H9 (cell line): Measurements from ENCODE around the gene ZNF667. TPM values are rescaled to one million over a fixed set of nuclear protein-coding genes. Genes with fewer than 3 reads are reported as not detected.

ENCODE experiments used
- DNase-seq: peaks from one replicate; pipeline ENCODE4 v3.0.0-alpha.2; 2017
- H2AFZ ChIP-seq: one replicate; pipeline ENCODE4 v1.6.1; 2013; ENCODE audit warnings: mild to moderate bottlenecking, low read length, control low read depth, moderate library complexity
- H2AK5ac ChIP-seq: 2 replicates; pipeline ENCODE4 v1.6.1; 2013; ENCODE audit warnings: low read length, control low read depth, mixed read lengths; ENCODE audit not compliant: insufficient read length
- H2BK120ac ChIP-seq: one replicate; pipeline ENCODE4 v1.6.1; 2013; ENCODE audit warnings: low read depth, mild to moderate bottlenecking, low read length, control low read depth, inconsistent platforms; ENCODE audit not compliant: poor library complexity, severe bottlenecking
- H2BK12ac ChIP-seq: 2 replicates; pipeline ENCODE4 v1.6.1; 2013; ENCODE audit warnings: low read length, control low read depth, mixed read lengths, low read depth; ENCODE audit not compliant: insufficient read length
- H2BK15ac ChIP-seq: 2 replicates; pipeline ENCODE4 v1.6.1; 2013; ENCODE audit warnings: low read depth, low read length, control low read depth
- H2BK20ac ChIP-seq: one replicate; pipeline ENCODE4 v1.6.1; 2013; ENCODE audit warnings: low read depth, mild to moderate bottlenecking, low read length, control low read depth, inconsistent platforms; ENCODE audit not compliant: poor library complexity, severe bottlenecking
- H2BK5ac ChIP-seq: 2 replicates; pipeline ENCODE4 v1.6.1; 2013; ENCODE audit warnings: low read length, control low read depth, mixed read lengths; ENCODE audit not compliant: insufficient read length
- H3K14ac ChIP-seq: 2 replicates; pipeline ENCODE4 v1.6.1; 2013; ENCODE audit warnings: low read length, control low read depth; ENCODE audit not compliant: insufficient read depth
- H3K18ac ChIP-seq: 2 replicates; pipeline ENCODE4 v1.6.1; 2013; ENCODE audit warnings: low read depth, mild to moderate bottlenecking, mixed read lengths, low read length, control low read depth; ENCODE audit not compliant: insufficient read length
- H3K23ac ChIP-seq: 2 replicates; pipeline ENCODE4 v1.6.1; 2013; ENCODE audit warnings: low read length, control low read depth, mixed read lengths, low read depth; ENCODE audit not compliant: insufficient read length
- H3K23me2 ChIP-seq: 2 replicates; pipeline ENCODE4 v1.6.1; 2013; ENCODE audit warnings: low read depth, mild to moderate bottlenecking, mixed read lengths, low read length, control low read depth; ENCODE audit not compliant: insufficient read length, poor library complexity, severe bottlenecking
- H3K27ac ChIP-seq: 2 replicates; pipeline ENCODE4 v1.5.1; 2013; ENCODE audit warnings: low read length, control low read depth, mixed read lengths, low read depth; ENCODE audit not compliant: insufficient read length
- H3K27me3 ChIP-seq: 2 replicates; pipeline ENCODE4 v1.6.1; 2013; ENCODE audit warnings: low read length, control low read depth, inconsistent platforms; ENCODE audit not compliant: insufficient read depth
- H3K4ac ChIP-seq: 2 replicates; pipeline ENCODE4 v1.6.1; 2013; ENCODE audit warnings: low read depth, mild to moderate bottlenecking, control low read depth, inconsistent platforms, low read length, moderate library complexity
- H3K4me1 ChIP-seq: 2 replicates; pipeline ENCODE4 v1.6.1; 2013; ENCODE audit warnings: low read length, control low read depth, inconsistent platforms; ENCODE audit not compliant: insufficient read depth
- H3K4me2 ChIP-seq: 2 replicates; pipeline ENCODE4 v1.6.1; 2013; ENCODE audit warnings: low read length, control low read depth, mixed read lengths; ENCODE audit not compliant: insufficient read length, insufficient read depth
- H3K56ac ChIP-seq: 2 replicates; pipeline ENCODE4 v1.6.1; 2013; ENCODE audit warnings: low read depth, mild to moderate bottlenecking, mixed read lengths, low read length, control low read depth; ENCODE audit not compliant: insufficient read length
- H3K79me1 ChIP-seq: 2 replicates; pipeline ENCODE4 v1.6.1; 2013; ENCODE audit warnings: low read depth, mild to moderate bottlenecking, moderate library complexity, low read length, control low read depth, inconsistent platforms; ENCODE audit not compliant: insufficient read depth, poor library complexity, severe bottlenecking
- H3K79me2 ChIP-seq: 2 replicates; pipeline ENCODE4 v1.6.1; 2013; ENCODE audit warnings: low read length, control low read depth, inconsistent platforms; ENCODE audit not compliant: insufficient read depth
- H3K9ac ChIP-seq: 2 replicates; pipeline ENCODE4 v1.6.1; 2013; ENCODE audit warnings: low read length, control low read depth, mixed read lengths; ENCODE audit not compliant: insufficient read length; ENCODE audit errors: extremely low read depth
- H3K9me3 ChIP-seq: one replicate; pipeline ENCODE4 v1.6.1; 2013; ENCODE audit warnings: low read depth, low read length, inconsistent platforms; ENCODE audit not compliant: control insufficient read depth
- H3T11ph ChIP-seq: one replicate; pipeline ENCODE4 v1.6.1; 2013; ENCODE audit warnings: mild to moderate bottlenecking, low read length, control low read depth, inconsistent platforms
- H4K20me1 ChIP-seq: one replicate; pipeline ENCODE4 v1.6.1; 2013; ENCODE audit not compliant: control insufficient read depth, insufficient read length, insufficient read depth
- H4K5ac ChIP-seq: 2 replicates; pipeline ENCODE4 v1.6.1; 2013; ENCODE audit warnings: low read depth, mild to moderate bottlenecking, mixed read lengths, low read length, control low read depth; ENCODE audit not compliant: insufficient read length
- H4K8ac ChIP-seq: replicated peaks from 2 replicates; pipeline ENCODE4 v1.6.1; 2013; ENCODE audit warnings: low read length, control low read depth, mixed read lengths, low read depth; ENCODE audit not compliant: insufficient read length
- H4K91ac ChIP-seq: 2 replicates; pipeline ENCODE4 v1.6.1; 2013; ENCODE audit warnings: low read depth, mild to moderate bottlenecking, moderate library complexity, mixed read lengths, low read length, control low read depth; ENCODE audit not compliant: insufficient read length
- H3K27ac Mint-ChIP-seq, 3 experiments: 2 replicates in 2 of 3; 3 replicates in 1 of 3; pipeline ENCODE4 v1.8.0; 2020 to 2021; ENCODE audit warnings: mixed read lengths in 3 of 3, mild to moderate bottlenecking in 1 of 3, moderate library complexity in 1 of 3
- H3K27me3 Mint-ChIP-seq: 2 replicates; pipeline ENCODE4 v1.8.0; 2021; ENCODE audit warnings: low read depth, mild to moderate bottlenecking, moderate library complexity, mixed read lengths
- H3K36me3 Mint-ChIP-seq, 3 experiments: 2 replicates in 2 of 3; 3 replicates in 1 of 3; pipeline ENCODE4 v1.8.0; 2020 to 2021; ENCODE audit warnings: low read depth in 3 of 3, mixed read lengths in 3 of 3; ENCODE audit not compliant: insufficient read depth in 1 of 3
- H3K4me1 Mint-ChIP-seq, 2 experiments: 2 replicates each; pipeline ENCODE4 v1.8.0; 2020; ENCODE audit warnings: mixed read lengths in 2 of 2
- H3K4me3 Mint-ChIP-seq, 2 experiments: 2 replicates in 1 of 2; 3 replicates in 1 of 2; pipeline ENCODE4 v1.8.0; 2020 to 2021; ENCODE audit warnings: mild to moderate bottlenecking in 2 of 2, mixed read lengths in 2 of 2, moderate library complexity in 1 of 2
- H3K9me3 Mint-ChIP-seq, 2 experiments: 2 replicates in 1 of 2; 3 replicates in 1 of 2; pipeline ENCODE4 v1.8.0; 2020; ENCODE audit warnings: mild to moderate bottlenecking in 2 of 2, mixed read lengths in 2 of 2, moderate library complexity in 1 of 2
- WGBS: extraction: QIAGEN DNeasy Blood & Tissue Kit; methylation state at CpG from one replicate; pipeline ENCODE4 v1.1.7; 2013; ENCODE audit warnings: missing lambda C conversion rate, low lambda C conversion rate, mixed read lengths; ENCODE audit not compliant: insufficient read length; ENCODE audit errors: extremely low coverage; 5-methylcytosine and 5-hydroxymethylcytosine counted together
- total RNA-seq: library from RNA; stranded (reverse); gene quantifications from 2 replicates; pipeline ENCODE4 v1.2.1, GENCODE V29; 2021
- TF ChIP-seq, protein P1 (sequence below): fragments of 200-600 bp; sonication (generic); conservative IDR thresholded peaks from 3 replicates; pipeline ENCODE4 v1.8.0; 2021; ENCODE audit warnings: antibody characterized with exemption, mild to moderate bottlenecking

Gene ZNF667
- total RNA-seq, 1 experiment from 2014 or later, result not detected

- H3K4me2 ChIP-seq, result peak overlapping the region; percentile 81
- H4K20me1 ChIP-seq, result no peaks in the 10 kb centered on the region
- TF ChIP-seq, protein P1, sequence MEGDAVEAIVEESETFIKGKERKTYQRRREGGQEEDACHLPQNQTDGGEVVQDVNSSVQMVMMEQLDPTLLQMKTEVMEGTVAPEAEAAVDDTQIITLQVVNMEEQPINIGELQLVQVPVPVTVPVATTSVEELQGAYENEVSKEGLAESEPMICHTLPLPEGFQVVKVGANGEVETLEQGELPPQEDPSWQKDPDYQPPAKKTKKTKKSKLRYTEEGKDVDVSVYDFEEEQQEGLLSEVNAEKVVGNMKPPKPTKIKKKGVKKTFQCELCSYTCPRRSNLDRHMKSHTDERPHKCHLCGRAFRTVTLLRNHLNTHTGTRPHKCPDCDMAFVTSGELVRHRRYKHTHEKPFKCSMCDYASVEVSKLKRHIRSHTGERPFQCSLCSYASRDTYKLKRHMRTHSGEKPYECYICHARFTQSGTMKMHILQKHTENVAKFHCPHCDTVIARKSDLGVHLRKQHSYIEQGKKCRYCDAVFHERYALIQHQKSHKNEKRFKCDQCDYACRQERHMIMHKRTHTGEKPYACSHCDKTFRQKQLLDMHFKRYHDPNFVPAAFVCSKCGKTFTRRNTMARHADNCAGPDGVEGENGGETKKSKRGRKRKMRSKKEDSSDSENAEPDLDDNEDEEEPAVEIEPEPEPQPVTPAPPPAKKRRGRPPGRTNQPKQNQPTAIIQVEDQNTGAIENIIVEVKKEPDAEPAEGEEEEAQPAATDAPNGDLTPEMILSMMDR, result no peak
- Mint-ChIP-seq H3K4me3 (peak overlapping the region; percentile 89 to 90), H3K27ac (no peak overlapping the region), H3K9me3 (peaks cover 52 to 74% of the 10 kb centered on the region in 2 experiments), H3K36me3 (peaks cover 49 to 58% (median 58%) of the 10 kb centered on the region in 3 experiments), H3K27me3 (peaks cover 5% of the 10 kb centered on the region), H3K4me1 (peaks cover 11 to 14% of the 10 kb centered on the region in 2 experiments)
- no peak overlapping the region for H4K5ac ChIP-seq
- H3K4ac ChIP-seq, result no peak overlapping the region
- no peak overlapping the region for H2BK5ac ChIP-seq
- WGBS, result no CpG with 5 or more reads among the region's 9 CpGs
- no peak overlapping the region for H2BK20ac ChIP-seq
- peaks cover 6% of the 10 kb centered on the region for H3K23me2 ChIP-seq
- no peaks in the 10 kb centered on the region for H3K27me3 ChIP-seq
- H3K23ac ChIP-seq, result peak overlapping the region; percentile 4
- no peak overlapping the region for H2BK15ac ChIP-seq
- H2BK12ac ChIP-seq, result no peak overlapping the region
- H3K56ac ChIP-seq, result no peak overlapping the region
- no peak overlapping the region for H3K27ac ChIP-seq
- H3T11ph ChIP-seq, result no peak overlapping the region
- H3K14ac ChIP-seq, result no peak overlapping the region
- no peaks in the 10 kb centered on the region; the same call in 1 of the 2 replicates for H3K79me2 ChIP-seq
- no peak overlapping the region for H2BK120ac ChIP-seq
- no peak overlapping the region for H2AFZ ChIP-seq
- H4K91ac ChIP-seq, result no peak overlapping the region
- H4K8ac ChIP-seq, result no peak overlapping the region
- H3K79me1 ChIP-seq, result no peaks in the 10 kb centered on the region
- no peak for DNase-seq
- H3K18ac ChIP-seq, result no peak overlapping the region
- H2AK5ac ChIP-seq, result no peak overlapping the region
- H3K9me3 ChIP-seq, result peaks cover 5% of the 10 kb centered on the region
- H3K4me1 ChIP-seq, result peaks cover 6% of the 10 kb centered on the region; the same call in 1 of the 2 replicates
- peak overlapping the region; percentile 18 for H3K9ac ChIP-seq
Measured at GRCh38 chr19:56404705-56405056, 72.5 kb downstream of the ZNF667 start.
